ENCODE data around the gene SRPK2. TPM values are rescaled to one million over a fixed set of nuclear protein-coding genes. Genes with fewer than 3 reads are reported as not detected.

The SRPK2 gene
- total and polyA plus RNA-seq, 2 of the 8 experiments (the other 6 are each of a cell fraction or from before 2014, with no cell fraction given): 10.0 to 47.1 TPM

DNA sequence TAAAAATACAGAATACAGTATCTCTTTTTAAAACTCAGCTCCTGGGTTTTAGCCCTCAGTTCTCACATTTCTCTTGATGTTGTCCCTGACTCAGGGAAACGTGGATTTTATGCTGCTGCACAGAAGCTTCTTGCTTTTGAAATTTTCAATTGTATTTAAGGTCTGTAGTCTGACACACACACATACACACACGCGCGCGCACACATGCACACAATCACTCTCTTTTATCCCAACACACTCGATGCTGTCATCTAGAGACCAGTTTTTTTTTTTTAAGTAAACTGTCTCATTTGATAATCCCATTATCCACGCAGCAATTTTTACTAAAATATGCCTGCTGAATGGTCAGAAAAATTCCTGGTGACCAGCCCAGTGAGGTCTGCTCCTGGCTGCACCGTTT lies 266.1 kb downstream of the SRPK2 start (continued):
- TF ChIP-seq, protein P1, sequence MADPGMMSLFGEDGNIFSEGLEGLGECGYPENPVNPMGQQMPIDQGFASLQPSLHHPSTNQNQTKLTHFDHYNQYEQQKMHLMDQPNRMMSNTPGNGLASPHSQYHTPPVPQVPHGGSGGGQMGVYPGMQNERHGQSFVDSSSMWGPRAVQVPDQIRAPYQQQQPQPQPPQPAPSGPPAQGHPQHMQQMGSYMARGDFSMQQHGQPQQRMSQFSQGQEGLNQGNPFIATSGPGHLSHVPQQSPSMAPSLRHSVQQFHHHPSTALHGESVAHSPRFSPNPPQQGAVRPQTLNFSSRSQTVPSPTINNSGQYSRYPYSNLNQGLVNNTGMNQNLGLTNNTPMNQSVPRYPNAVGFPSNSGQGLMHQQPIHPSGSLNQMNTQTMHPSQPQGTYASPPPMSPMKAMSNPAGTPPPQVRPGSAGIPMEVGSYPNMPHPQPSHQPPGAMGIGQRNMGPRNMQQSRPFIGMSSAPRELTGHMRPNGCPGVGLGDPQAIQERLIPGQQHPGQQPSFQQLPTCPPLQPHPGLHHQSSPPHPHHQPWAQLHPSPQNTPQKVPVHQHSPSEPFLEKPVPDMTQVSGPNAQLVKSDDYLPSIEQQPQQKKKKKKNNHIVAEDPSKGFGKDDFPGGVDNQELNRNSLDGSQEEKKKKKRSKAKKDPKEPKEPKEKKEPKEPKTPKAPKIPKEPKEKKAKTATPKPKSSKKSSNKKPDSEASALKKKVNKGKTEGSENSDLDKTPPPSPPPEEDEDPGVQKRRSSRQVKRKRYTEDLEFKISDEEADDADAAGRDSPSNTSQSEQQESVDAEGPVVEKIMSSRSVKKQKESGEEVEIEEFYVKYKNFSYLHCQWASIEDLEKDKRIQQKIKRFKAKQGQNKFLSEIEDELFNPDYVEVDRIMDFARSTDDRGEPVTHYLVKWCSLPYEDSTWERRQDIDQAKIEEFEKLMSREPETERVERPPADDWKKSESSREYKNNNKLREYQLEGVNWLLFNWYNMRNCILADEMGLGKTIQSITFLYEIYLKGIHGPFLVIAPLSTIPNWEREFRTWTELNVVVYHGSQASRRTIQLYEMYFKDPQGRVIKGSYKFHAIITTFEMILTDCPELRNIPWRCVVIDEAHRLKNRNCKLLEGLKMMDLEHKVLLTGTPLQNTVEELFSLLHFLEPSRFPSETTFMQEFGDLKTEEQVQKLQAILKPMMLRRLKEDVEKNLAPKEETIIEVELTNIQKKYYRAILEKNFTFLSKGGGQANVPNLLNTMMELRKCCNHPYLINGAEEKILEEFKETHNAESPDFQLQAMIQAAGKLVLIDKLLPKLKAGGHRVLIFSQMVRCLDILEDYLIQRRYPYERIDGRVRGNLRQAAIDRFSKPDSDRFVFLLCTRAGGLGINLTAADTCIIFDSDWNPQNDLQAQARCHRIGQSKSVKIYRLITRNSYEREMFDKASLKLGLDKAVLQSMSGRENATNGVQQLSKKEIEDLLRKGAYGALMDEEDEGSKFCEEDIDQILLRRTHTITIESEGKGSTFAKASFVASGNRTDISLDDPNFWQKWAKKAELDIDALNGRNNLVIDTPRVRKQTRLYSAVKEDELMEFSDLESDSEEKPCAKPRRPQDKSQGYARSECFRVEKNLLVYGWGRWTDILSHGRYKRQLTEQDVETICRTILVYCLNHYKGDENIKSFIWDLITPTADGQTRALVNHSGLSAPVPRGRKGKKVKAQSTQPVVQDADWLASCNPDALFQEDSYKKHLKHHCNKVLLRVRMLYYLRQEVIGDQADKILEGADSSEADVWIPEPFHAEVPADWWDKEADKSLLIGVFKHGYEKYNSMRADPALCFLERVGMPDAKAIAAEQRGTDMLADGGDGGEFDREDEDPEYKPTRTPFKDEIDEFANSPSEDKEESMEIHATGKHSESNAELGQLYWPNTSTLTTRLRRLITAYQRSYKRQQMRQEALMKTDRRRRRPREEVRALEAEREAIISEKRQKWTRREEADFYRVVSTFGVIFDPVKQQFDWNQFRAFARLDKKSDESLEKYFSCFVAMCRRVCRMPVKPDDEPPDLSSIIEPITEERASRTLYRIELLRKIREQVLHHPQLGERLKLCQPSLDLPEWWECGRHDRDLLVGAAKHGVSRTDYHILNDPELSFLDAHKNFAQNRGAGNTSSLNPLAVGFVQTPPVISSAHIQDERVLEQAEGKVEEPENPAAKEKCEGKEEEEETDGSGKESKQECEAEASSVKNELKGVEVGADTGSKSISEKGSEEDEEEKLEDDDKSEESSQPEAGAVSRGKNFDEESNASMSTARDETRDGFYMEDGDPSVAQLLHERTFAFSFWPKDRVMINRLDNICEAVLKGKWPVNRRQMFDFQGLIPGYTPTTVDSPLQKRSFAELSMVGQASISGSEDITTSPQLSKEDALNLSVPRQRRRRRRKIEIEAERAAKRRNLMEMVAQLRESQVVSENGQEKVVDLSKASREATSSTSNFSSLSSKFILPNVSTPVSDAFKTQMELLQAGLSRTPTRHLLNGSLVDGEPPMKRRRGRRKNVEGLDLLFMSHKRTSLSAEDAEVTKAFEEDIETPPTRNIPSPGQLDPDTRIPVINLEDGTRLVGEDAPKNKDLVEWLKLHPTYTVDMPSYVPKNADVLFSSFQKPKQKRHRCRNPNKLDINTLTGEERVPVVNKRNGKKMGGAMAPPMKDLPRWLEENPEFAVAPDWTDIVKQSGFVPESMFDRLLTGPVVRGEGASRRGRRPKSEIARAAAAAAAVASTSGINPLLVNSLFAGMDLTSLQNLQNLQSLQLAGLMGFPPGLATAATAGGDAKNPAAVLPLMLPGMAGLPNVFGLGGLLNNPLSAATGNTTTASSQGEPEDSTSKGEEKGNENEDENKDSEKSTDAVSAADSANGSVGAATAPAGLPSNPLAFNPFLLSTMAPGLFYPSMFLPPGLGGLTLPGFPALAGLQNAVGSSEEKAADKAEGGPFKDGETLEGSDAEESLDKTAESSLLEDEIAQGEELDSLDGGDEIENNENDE (IDR thresholded peaks at IDR 0.05; ENCODE audit: insufficient replicate concordance, low read length): no peak
- no peak for TF ChIP-seq NANOG (IDR thresholded peaks at IDR 0.05; ENCODE audit: insufficient read depth, low read depth, low read length, poor library complexity, severe bottlenecking)
- TF ChIP-seq SRF (IDR thresholded peaks at IDR 0.05; ENCODE audit: low read depth, low read length): no peak
- TF ChIP-seq CEBPB (IDR thresholded peaks at IDR 0.05; ENCODE audit: low read depth, low read length): no peak
- TF ChIP-seq, protein P2, sequence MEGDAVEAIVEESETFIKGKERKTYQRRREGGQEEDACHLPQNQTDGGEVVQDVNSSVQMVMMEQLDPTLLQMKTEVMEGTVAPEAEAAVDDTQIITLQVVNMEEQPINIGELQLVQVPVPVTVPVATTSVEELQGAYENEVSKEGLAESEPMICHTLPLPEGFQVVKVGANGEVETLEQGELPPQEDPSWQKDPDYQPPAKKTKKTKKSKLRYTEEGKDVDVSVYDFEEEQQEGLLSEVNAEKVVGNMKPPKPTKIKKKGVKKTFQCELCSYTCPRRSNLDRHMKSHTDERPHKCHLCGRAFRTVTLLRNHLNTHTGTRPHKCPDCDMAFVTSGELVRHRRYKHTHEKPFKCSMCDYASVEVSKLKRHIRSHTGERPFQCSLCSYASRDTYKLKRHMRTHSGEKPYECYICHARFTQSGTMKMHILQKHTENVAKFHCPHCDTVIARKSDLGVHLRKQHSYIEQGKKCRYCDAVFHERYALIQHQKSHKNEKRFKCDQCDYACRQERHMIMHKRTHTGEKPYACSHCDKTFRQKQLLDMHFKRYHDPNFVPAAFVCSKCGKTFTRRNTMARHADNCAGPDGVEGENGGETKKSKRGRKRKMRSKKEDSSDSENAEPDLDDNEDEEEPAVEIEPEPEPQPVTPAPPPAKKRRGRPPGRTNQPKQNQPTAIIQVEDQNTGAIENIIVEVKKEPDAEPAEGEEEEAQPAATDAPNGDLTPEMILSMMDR (IDR thresholded peaks at IDR 0.05; ENCODE audit: control extremely low read depth in 1 of 3, insufficient read depth in 1 of 3, low read depth in 1 of 3, low read length in 3 of 3): no peak
- no peak for TF ChIP-seq MAFK (IDR thresholded peaks at IDR 0.05; ENCODE audit: low read depth, low read length)
- TF ChIP-seq, protein P3, sequence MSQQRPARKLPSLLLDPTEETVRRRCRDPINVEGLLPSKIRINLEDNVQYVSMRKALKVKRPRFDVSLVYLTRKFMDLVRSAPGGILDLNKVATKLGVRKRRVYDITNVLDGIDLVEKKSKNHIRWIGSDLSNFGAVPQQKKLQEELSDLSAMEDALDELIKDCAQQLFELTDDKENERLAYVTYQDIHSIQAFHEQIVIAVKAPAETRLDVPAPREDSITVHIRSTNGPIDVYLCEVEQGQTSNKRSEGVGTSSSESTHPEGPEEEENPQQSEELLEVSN (IDR thresholded peaks at IDR 0.05): no peak
